Stimulated activated effector memory CD8-positive, alpha-beta T cell treated with anti-CD3 and anti-CD28 coated beads, Interleukin-12 subunit alpha, Interleukin-12 subunit beta, amount 100 ng/mL, for 72 hours (primary cell): ENCODE measurements around the gene CEMP1.

Source experiments
- ATAC-seq: fragments of 150-1000 bp; cut with Tn5 transposase; 2 replicates; pipeline ENCODE4 v1.10.0; 2021
- DNase-seq, 2 donors: peaks; one replicate each; pipeline ENCODE4 v3.0.0; 2021 to 2022; ENCODE audit warnings: low spot score in 2 of 2
- H3K27ac Mint-ChIP-seq: one replicate; pipeline ENCODE4 v1.8.0; 2022; ENCODE audit warnings: mild to moderate bottlenecking, mixed read lengths
- H3K36me3 Mint-ChIP-seq: one replicate; pipeline ENCODE4 v1.8.0; 2022; ENCODE audit warnings: mild to moderate bottlenecking, mixed read lengths
- H3K4me1 Mint-ChIP-seq: one replicate; pipeline ENCODE4 v1.8.0; 2022; ENCODE audit warnings: mixed read lengths
- H3K4me3 Mint-ChIP-seq: one replicate; pipeline ENCODE4 v1.8.0; 2022; ENCODE audit warnings: mild to moderate bottlenecking, mixed read lengths
- H3K9me3 Mint-ChIP-seq: one replicate; pipeline ENCODE4 v1.8.0; 2022; ENCODE audit warnings: mixed read lengths

Gene CEMP1

GRCh38 chr16:2516391-2517240 is 14.6 kb downstream of the CEMP1 start:
- peak overlapping the region; percentile 85 for H3K4me3 Mint-ChIP-seq
- peaks cover 84% of the 10 kb centered on the region for H3K36me3 Mint-ChIP-seq
- H3K9me3 Mint-ChIP-seq, result no peaks in the 10 kb centered on the region
- peaks cover 80% of the 10 kb centered on the region for H3K4me1 Mint-ChIP-seq
- DNase-seq (no peak), ATAC-seq (no peak)
- H3K27ac Mint-ChIP-seq, result peak overlapping the region; percentile 95

- H3K4me1 Mint-ChIP-seq, result peaks cover 74% of the 10 kb centered on the region
- H3K27ac Mint-ChIP-seq, result peak overlapping the region; percentile 95
- peak overlapping the region; percentile 85 for H3K4me3 Mint-ChIP-seq
- H3K9me3 Mint-ChIP-seq, result no peaks in the 10 kb centered on the region
- ATAC-seq, result no peak
- H3K36me3 Mint-ChIP-seq, result peaks cover 71% of the 10 kb centered on the region
- DNase-seq, result no peak
These were observed 15.9 kb downstream of the CEMP1 start for GRCh38 chr16:2515180-2515851.

GRCh38 chr16:2514333-2515179 is 16.7 kb downstream of the CEMP1 start:
- peaks cover 73% of the 10 kb centered on the region for H3K4me1 Mint-ChIP-seq
- ATAC-seq (peak; percentile 1), DNase-seq (no peak)
- peaks cover 63% of the 10 kb centered on the region for H3K36me3 Mint-ChIP-seq
- peak overlapping the region; percentile 95 for H3K27ac Mint-ChIP-seq
- no peaks in the 10 kb centered on the region for H3K9me3 Mint-ChIP-seq
- peak overlapping the region; percentile 85 for H3K4me3 Mint-ChIP-seq

- Mint-ChIP-seq H3K36me3 (peaks cover 55% of the 10 kb centered on the region), H3K4me3 (peak within 1 kb of the TSS; percentile 85), H3K4me1 (peaks cover 64% of the 10 kb centered on the region), H3K9me3 (no peaks in the 10 kb centered on the region), H3K27ac (peak within 1 kb of the TSS; percentile 95)
- peak; percentile 90 to 95 for DNase-seq
- peak; percentile 86 for ATAC-seq
These were observed 17.5 kb downstream of the CEMP1 start, which contains the start of gene ATP6V0C for GRCh38 chr16:2513405-2514332. Gene ATP6V0C (plus strand): TSS chr16:2513952. CDS start chr16:2514104, 152 bp downstream.

GRCh38 chr16:2512735-2513404 is 18.3 kb downstream of the CEMP1 start:
- Mint-ChIP-seq H3K9me3 (no peaks in the 10 kb centered on the region), H3K36me3 (peaks cover 47% of the 10 kb centered on the region), H3K4me1 (peaks cover 56% of the 10 kb centered on the region), H3K27ac (peak overlapping the region; percentile 95), H3K4me3 (peak overlapping the region; percentile 85)
- ATAC-seq (no peak), DNase-seq (no peak)

GRCh38 chr16:2511996-2512734 is 19.0 kb downstream of the CEMP1 start:
- ATAC-seq (no peak), DNase-seq (no peak)
- Mint-ChIP-seq H3K4me3 (peak overlapping the region; percentile 85), H3K4me1 (peaks cover 49% of the 10 kb centered on the region), H3K36me3 (peaks cover 40% of the 10 kb centered on the region), H3K27ac (peak overlapping the region; percentile 95), H3K9me3 (no peaks in the 10 kb centered on the region)

GRCh38 chr16:2511128-2511800 is 19.9 kb downstream of the CEMP1 start:
- no peak for ATAC-seq
- no peak overlapping the region for H3K4me3 Mint-ChIP-seq

GRCh38 chr16:2508722-2509400 is 22.3 kb downstream of the CEMP1 start:
- DNase-seq, result no peak
- no peak overlapping the region for H3K4me3 Mint-ChIP-seq
- H3K4me1 Mint-ChIP-seq, result peaks cover 23% of the 10 kb centered on the region
- no peak for ATAC-seq
- no peak overlapping the region for H3K27ac Mint-ChIP-seq
- no peaks in the 10 kb centered on the region for H3K9me3 Mint-ChIP-seq
- peaks cover 11% of the 10 kb centered on the region for H3K36me3 Mint-ChIP-seq

More at GRCh38 chr16:2511128-2511800, 19.9 kb downstream of the CEMP1 start:
- DNase-seq, result no peak
- H3K27ac Mint-ChIP-seq, result no peak overlapping the region
- H3K9me3 Mint-ChIP-seq, result no peaks in the 10 kb centered on the region
- peaks cover 31% of the 10 kb centered on the region for H3K36me3 Mint-ChIP-seq
- peaks cover 40% of the 10 kb centered on the region for H3K4me1 Mint-ChIP-seq

GRCh38 chr16:2507665-2508064 is 23.5 kb downstream of the CEMP1 start:
- ATAC-seq (no peak), DNase-seq (no peak)
- Mint-ChIP-seq H3K27ac (no peak overlapping the region), H3K4me3 (no peak overlapping the region), H3K36me3 (peaks cover 4% of the 10 kb centered on the region), H3K4me1 (peaks cover 15% of the 10 kb centered on the region), H3K9me3 (no peaks in the 10 kb centered on the region)

GRCh38 chr16:2507052-2507659 is 24.1 kb downstream of the CEMP1 start:
- H3K36me3 Mint-ChIP-seq, result no peaks in the 10 kb centered on the region
- H3K9me3 Mint-ChIP-seq, result no peaks in the 10 kb centered on the region
- no peak overlapping the region for H3K4me3 Mint-ChIP-seq
- ATAC-seq (no peak), DNase-seq (no peak)
- no peak overlapping the region for H3K27ac Mint-ChIP-seq
- H3K4me1 Mint-ChIP-seq, result peaks cover 10% of the 10 kb centered on the region

GRCh38 chr16:2505695-2506094 is 25.5 kb downstream of the CEMP1 start:
- ATAC-seq (no peak), DNase-seq (no peak)
- no peak overlapping the region for H3K4me3 Mint-ChIP-seq
- no peak overlapping the region for H3K27ac Mint-ChIP-seq
- no peaks in the 10 kb centered on the region for H3K36me3 Mint-ChIP-seq
- no peaks in the 10 kb centered on the region for H3K9me3 Mint-ChIP-seq
- H3K4me1 Mint-ChIP-seq, result peaks cover 6% of the 10 kb centered on the region
